HEK293 (cell line): ENCODE data around the gene RCSD1.

Experiments
- REST ChIP-seq: fragments of 450-650 bp; formaldehyde crosslinking; IDR thresholded peaks from 2 replicates; pipeline ENCODE4 v1.5.1; 2016; ENCODE audit warnings: missing biosample characterization, missing genetic modification characterization
- YY1 ChIP-seq: fragments of 450-650 bp; formaldehyde crosslinking; IDR thresholded peaks from 2 replicates; pipeline ENCODE4 v1.5.1; 2018; ENCODE audit warnings: missing biosample characterization, missing genetic modification characterization
- ZNF501 ChIP-seq: fragments of 450-650 bp; formaldehyde crosslinking; IDR thresholded peaks from 2 replicates; pipeline ENCODE4 v1.5.1; 2016; ENCODE audit warnings: missing biosample characterization, missing genetic modification characterization
- ZNF600 ChIP-seq: fragments of 450-650 bp; formaldehyde crosslinking; IDR thresholded peaks from 2 replicates; pipeline ENCODE4 v1.5.1; 2016; ENCODE audit warnings: missing biosample characterization, missing genetic modification characterization
- ZNF843 ChIP-seq: fragments of 450-650 bp; formaldehyde crosslinking; IDR thresholded peaks from 2 replicates; pipeline ENCODE4 v1.5.1; 2016; ENCODE audit warnings: missing biosample characterization, missing genetic modification characterization
- TF ChIP-seq, protein P1 (sequence below): fragments of 450-650 bp; formaldehyde crosslinking; IDR thresholded peaks from 2 replicates; pipeline ENCODE4 v1.5.1; 2016; ENCODE audit warnings: missing biosample characterization, missing genetic modification characterization

- TF ChIP-seq, protein P1, sequence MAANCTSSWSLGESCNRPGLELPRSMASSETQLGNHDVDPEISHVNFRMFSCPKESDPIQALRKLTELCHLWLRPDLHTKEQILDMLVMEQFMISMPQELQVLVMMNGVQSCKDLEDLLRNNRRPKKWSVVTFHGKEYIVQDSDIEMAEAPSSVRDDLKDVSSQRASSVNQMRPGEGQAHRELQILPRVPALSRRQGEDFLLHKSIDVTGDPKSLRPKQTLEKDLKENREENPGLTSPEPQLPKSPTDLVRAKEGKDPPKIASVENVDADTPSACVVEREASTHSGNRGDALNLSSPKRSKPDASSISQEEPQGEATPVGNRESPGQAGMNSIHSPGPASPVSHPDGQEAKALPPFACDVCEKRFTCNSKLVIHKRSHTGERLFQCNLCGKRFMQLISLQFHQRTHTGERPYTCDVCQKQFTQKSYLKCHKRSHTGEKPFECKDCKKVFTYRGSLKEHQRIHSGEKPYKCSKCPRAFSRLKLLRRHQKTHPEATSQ (tag by site-specific recombination) = no peak
- TF ChIP-seq ZNF843 (no peak), ZNF501 (tag by site-specific recombination) (no peak), YY1 (tag by site-specific recombination) (no peak), ZNF600 (tag by site-specific recombination) (no peak), REST (tag by site-specific recombination) (no peak)
Measured at GRCh38 chr1:167666416-167666815, 36.4 kb downstream of the RCSD1 start.
